GM21367 (cell line): Measurements from ENCODE around the gene CCDC192.

Source experiments
- ATAC-seq: cut with Tn5 transposase; IDR thresholded peaks from one replicate; pipeline ENCODE4 v1.9.1; 2021; ENCODE audit not compliant: unreplicated experiment

The CCDC192 gene

DNA sequence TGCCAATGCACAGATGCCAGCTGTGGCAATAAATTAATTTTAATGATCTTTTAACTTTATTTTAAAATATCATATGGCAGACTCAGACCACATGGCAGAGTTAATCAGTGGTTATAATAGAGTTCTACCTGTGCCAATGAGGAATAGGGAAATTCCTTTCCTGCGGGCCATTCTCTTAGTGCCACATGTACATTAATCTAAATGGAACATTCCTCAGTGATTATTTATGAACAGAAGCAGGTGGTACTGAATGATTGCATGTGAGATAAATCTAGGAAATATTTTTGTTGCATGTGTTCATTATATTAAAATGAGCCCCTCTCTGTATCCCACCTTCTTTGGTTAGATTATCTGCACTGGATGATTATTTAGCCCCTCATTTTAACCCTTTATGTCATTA is 102.3 kb downstream of the CCDC192 start:
- no peak for ATAC-seq

DNA sequence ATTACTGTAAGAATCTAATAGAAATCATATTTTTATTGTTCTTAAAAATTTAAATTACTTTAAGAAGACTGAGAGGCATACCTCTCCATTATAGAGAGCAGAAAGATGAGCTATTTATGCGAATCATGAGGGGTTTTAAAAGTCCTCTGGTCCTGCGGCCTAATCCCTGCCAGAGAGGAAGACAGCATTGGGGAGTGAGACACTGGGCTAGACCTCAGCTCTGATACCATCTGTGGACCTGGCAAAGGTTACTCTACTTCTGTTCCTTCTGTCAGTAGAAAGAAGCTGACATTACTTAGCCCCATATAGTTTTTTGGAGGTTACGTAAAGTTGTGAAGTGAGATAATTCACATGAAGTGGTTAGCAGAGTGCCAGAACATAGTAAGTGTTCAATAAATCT is 103.6 kb downstream of the CCDC192 start:
- ATAC-seq, result no peak

DNA sequence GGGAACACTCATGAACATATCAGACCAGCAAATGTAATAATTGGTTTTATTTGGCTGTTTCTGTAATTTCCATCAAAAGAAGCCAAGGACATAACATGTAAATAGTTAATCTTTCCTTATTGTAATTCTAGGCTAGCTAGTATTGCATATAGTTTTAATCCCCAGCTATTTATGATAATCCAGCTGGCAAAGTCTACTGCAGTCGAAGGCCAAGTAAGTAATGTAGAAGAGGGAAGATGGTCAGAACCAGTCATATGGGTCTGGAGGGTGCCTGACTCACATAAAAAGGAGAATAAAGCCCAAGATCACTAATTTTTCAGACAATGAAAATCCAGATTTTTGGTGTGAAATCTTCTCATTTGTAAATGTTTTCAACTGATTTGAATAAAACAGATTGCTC is 106.3 kb downstream of the CCDC192 start:
- no peak for ATAC-seq

DNA sequence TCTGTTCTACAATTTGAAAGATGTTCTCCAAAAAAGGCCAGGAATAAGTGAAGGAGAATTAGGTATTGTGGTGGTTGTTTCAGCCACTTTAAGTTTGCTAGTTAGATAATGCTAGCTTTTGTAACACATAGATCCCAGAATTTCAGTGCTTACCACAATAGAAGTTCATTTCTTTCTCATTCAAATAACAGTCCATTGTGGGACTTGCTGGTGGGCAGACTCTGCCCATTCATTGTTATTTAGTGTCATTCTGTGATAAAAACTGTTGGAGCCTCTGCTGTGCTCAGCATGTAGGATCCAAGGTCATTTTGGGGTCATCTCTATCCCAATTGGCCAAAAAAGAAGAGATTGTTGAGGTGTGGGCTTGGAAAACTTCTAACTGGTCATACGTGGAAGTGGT is 106.8 kb downstream of the CCDC192 start:
- ATAC-seq, result no peak

DNA sequence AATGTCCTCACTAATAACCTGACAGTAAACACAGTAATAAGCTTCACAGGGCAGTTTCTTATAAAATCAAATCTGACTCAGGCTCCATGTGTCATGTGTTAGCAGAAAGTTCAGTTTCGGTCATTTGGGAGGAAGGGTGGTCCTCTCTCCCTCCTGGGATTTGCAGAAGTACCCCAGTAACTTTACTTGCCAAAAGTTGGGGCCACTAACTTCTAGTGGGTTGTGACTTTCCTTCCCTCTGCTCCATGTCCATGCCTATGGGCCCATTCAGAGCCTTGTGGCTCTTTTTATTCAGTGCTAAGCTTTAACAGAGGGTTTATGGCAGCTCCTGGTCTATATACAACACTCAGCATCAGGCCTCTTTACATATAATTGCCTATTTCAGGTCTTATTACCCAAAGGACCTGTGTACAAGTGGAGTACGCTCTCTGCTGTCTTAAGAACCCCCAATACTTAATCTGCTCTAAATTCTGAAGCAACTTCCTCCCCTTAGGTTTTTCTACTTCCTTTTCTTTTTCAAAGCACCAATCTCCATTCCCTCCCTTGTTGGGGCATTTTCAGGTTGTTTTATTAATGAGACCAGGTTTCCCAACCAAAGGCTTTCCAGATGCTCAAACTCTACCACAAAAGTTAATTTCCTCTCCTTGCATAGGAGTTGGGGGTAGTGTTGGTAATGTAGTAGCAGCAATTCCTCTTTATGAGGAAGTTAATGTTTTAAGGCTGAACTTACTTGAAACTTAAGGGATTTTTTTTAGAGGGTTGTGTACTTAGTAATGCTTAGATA is 107.7 kb downstream of the CCDC192 start:
- no peak for ATAC-seq

DNA sequence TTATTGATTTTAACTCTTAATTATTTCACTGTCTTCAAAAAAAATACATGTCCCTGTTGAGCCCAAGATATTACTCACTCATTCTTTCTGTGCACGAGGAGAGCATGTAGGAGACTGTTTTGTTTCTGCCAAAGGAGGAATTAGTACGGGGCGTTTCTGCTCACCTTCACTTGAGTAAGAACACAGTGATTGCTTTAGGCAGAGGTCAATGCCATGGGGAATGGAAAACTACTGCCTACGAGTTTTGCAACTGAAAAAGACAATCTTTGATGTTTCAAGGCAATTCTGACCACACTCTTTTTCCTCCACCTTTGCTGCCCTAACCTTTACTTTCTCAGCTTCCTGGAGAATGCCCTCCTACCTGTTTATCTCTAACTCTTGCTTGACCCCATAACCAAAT is 109.4 kb downstream of the CCDC192 start:
- ATAC-seq, result no peak

DNA sequence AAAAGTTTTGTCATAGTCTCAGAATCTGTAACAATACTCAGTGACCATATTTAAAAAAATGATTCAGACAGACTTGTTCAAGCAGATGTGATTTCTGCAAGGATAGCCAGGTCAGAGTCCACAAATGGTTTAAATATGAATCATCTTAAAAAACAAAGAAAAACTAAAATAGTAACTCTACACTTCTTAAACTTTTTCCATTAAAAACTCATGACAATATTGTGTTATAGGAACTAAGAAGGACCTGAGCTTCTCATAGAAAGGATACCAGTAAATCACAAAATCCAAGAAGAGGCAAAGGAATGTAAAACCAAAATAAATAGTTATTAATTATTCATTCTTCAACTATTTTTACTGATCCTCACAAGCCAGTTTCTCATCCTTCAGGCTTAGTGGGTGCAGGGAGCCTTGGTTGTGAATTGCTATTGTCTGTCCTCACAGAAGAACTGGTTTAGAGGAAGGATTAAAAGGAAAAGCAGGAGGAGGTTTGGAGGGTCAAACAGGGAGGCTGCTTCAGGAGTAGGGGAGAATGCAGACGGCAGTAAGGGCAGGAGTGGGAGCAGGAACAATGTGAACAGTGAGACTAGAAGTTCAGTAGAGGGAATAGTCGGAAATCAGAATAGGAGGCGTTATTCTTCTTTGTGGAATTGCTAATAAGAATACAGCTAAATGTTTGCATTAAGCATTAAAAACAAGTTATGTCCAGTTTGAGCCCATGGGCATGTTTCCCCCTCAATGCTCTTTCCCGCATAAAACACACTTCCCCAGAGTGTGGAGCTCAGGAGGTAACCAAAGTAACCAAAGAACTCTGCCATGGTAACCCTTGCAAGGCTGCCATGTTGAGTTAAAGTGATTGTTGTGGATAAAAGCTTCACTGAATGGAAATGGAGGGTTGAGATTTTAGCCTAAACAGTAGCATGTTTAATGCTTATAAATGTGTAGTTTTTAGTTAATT is 110.7 kb downstream of the CCDC192 start:
- ATAC-seq, result no peak

DNA sequence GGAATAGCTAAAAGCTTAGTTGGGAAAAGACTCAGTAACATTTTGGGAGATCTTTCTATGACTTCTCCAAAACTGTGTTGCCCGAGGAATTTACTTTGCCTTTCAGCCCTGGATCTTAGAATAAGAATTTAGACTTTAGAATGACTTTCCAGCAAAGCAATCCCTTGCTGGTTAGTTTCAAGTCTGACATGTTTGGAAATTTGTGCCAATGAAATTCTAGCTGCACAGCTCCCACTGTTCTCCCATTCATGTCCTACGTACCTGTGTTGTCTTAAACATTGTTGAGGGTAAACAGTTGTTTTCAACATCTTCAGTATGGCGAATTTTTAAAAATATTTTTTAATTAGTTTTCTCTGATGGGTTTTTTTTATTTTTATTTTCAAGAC is 111.4 kb downstream of the CCDC192 start:
- no peak for ATAC-seq

DNA sequence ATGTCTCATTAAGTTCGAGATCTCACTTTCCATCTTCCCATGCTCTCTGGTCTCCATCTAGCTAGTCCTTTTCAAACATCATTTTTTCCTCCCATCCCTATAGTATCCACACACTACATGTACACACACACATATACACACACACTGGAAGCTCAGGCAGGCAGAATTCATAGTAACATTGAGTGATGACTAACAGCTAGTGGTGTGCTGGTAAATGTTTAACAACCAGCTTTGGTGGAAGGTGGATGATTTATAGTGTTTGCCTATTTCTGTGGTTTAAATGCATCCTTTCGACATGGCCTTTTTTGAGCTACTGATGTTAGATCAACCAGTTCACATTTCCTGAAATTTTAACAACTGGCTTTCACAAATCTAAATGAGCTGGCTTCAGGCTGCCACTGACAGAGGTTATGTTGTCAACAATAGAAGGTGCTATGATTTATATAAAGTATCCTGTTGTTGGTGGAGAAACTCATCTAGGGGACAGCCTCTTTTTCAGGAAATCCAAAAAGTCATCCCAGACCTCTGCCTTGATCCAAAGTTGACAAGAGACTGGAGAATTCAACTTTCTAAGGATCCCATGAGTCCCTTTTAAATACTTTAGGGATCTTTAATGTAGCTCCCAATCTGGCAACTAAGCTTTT is 117.8 kb downstream of the CCDC192 start:
- peak; percentile 57 for ATAC-seq

DNA sequence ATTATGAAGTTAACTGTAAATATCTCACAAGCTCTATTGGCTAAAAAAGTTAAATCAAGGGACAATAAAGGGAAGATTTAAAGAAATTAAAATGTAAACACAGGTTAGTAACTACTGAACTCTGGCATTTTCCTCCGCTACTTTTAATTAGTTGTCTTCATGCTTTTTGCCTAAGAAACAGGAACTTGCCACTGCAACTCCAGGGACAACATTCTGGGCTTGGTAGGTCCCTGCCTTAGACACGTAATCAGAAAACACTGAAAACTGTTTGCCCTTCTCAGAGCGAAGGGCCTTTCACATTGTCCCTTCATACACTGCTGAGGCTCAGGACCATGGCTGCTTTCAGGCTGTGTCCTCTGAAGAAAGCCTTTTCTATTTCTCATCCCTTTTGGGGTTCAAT is 118.7 kb downstream of the CCDC192 start:
- no peak for ATAC-seq

DNA sequence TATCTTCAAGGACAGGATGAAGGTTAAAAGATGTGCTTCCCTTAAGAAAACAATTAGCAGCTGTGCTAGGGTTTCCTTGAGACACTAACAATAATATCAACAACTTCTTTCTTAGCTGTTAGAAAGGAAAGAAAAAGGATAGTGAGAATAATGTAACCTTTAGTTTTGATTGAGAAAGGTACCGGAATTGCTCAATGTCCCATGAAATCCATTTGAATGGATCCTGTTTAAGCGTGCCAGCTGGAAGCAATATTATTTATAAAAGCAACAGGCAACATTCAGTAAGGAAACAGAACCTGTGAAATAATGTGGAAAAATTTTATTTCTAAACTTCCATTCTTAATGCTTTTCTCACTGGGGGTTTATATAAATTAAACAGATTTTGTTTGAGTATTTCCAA is 120.9 kb downstream of the CCDC192 start:
- no peak for ATAC-seq

DNA sequence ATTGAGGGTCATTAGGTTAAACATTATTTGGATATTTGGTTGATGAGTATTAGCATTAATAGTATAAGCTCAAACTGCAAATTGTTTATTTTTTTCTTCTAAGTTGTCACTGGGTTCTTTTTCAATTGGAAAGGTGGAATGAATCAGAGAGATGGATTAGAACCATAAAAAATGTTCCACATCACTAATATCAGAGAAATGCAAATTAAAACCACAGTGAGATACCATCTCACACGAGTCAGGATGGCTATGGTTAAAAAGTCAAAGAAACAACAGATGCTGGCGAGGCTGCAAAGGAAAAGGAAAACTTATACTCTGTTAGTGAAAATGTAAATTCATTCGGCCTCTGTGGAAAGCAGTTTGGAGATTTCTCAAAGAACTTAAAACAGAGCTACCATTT is 122.8 kb downstream of the CCDC192 start:
- ATAC-seq, result no peak

DNA sequence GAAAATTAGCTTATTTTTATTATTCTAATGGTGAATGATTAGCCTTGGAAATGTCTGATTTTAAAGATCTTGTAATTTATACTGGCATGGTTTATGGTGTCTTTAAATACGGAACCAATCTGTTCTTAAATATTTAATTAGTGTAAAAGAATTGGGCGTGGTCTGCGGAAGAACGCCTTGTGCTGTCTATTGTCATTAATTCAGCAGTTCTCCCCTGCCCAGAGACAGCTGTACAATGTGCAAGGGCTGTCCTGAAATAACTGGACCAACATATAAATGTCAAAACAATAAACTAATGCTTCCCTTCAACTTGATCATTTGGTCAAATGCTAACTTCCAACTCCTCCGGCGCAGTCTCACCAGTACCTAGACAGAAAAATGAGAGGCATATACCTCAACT is 124.3 kb downstream of the CCDC192 start:
- no peak for ATAC-seq

DNA sequence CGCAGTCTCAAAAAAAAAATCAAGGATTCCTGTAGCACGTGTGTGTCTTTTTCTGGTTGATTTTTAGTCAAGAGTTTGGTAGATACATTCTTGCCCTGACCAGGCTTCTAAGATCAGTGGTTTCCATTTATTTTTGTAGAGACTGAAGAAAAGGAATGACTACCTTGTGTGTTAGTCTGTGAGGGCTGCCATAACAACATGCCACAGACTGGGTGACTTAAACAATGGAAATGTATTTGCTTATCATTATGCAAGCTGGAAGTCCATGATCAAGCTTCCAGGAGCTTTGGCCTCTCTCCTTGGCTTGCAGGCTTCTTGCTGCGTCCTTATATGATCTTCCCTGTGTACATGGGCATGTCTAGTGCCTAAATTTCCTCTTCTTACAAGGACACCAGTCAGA is 127.0 kb downstream of the CCDC192 start:
- ATAC-seq, result no peak

DNA sequence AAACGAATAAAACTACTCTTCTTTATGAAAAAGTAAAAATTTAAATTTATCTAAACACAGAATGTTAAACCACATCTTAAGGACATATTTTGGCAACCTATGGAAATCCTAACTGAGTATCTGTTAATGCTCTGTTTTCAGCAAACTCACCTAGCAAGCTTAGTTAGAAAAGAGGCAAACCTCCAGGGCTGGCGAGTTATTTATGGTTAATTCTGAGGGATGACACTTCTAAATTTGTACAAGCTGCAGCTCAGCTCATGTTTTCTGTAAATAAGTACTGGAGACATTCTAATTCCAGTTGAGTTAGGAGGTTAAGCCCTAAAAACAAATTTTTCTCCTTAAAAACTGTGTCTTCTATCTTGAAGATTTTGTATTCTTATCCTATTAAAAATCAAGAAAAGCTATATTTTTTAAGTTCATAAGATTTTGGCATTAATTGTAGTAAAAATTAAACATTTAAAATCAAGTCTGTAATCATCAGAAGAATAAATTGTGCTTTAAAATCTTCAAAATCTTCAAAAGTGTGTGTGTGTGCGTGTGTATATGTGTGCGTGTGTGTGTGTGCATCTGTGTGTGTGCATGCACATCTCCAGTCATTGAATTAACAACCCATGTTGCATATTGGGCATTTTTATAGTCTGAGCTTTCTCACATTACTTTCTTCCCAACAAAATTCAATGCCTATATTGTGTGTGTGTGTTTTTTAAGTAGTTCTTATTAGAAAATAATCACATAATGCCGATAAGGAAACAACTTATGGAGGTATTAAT is 127.8 kb downstream of the CCDC192 start:
- ATAC-seq, result no peak

DNA sequence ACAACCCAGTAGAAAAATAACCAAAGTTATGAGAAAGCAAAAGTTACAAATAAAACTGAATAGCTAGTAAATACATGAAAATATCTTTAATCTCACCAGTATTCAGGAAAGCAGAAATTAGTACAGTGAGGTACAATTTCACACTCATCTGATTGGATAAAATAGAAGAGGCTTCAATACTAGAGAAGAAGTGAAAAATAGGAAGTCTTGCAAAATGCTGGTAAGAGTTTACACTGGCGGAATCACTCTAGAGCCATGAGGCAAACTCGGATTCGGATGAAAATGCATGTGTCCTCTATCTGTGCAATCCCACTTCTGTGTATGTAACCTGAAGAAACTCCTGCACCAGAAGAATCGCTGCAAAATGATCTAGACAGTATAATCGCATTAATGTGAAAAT is 128.9 kb downstream of the CCDC192 start:
- no peak for ATAC-seq

DNA sequence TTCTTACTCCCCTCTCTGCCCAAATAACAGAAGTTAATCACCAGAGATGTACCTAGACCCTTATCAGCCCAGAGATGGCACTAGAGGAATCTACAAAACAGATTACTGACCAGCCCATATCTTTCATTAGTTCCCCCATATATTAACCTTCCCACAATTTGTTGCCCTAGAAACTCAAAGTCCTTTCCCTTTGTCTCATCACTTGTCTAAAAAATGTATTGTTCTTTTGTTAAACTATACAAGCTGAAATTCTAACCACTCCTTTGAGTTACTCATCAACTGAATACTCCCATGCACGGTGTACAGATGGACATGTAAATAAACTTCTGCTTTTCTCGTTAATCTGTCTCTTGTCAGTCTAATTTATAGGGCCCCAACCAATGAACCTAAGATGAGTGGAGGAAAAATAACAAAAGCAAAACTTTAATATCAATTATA is 130.9 kb downstream of the CCDC192 start:
- no peak for ATAC-seq

DNA sequence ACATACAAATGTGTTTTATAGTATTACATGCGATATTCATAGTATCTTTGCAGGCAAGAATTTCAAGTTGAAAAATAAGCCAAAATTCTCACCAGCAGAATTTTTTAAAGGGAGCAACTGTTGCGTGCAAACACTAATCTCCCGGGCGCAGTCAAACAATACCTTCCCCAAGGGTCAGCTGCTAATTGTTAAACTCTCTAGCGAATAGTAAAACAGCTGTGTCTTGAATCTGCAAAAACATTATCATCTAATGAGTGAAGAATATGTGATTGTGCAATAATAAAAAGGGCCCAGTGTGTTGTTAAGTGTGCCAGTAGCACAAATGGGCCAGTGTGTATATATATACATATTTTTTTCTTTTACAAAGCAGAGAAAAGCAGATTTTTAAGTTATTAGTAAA is 131.4 kb downstream of the CCDC192 start:
- ATAC-seq, result no peak

DNA sequence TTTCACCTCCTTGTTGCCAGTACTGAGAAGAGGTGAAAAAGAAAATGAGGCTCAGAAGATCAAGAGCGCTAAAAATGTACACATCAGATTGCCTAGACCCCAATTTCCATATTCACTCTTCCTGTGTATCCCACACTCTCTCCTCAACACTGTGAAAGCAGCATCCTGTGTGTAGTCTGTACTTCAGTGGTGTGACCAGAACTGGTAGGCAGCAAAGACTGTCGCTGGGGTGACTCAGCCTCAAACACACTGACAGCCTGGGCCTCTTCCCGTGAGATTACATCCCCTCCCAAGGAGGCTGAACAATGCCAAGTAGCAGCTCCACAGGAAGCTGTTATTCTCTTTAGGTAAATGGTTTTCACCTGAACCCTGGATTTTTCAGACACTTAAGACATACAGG is 135.5 kb downstream of the CCDC192 start:
- ATAC-seq, result no peak

DNA sequence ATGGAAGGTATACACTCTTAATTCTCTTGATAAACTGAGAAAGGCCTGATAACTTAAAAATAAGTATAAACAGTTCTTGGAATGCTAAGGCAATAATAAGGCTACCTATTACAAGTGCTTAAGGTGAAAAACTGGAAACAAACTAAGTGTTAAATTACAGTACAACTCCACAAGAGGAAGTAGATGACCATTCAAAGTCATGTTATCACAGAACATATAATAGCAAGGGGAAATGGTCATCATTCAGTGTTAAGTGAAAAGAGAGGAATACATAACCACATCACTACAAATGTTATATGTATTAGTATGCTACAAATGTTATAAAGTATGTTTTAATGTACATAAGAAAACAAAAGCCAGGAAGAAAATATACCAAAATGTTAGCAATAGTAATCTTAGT is 135.9 kb downstream of the CCDC192 start:
- no peak for ATAC-seq
